Small intestine (tissue), 7 donors: ENCODE measurements around the gene LARGE2. TPM values are rescaled to one million over a fixed set of nuclear protein-coding genes. Genes with fewer than 3 reads are reported as not detected.

Experiments used
- DNase-seq, 2 donors: peaks; one replicate each; pipeline versions ENCODE4 v3.0.0 to v3.0.0-alpha.2; 2013
- FAIRE-seq: peaks from 2 replicates; lab custom pipeline; 2012; peaks lifted over from hg19 to GRCh38; lab: Jason Lieb, UNC
- H3K27ac ChIP-seq, 3 donors: one replicate each; pipeline ENCODE4 v1.5.1; 2013; ENCODE audit warnings: low read length in 2 of 3, mild to moderate bottlenecking in 2 of 3, control low read depth in 1 of 3, inconsistent platforms in 1 of 3, low read depth in 1 of 3, moderate library complexity in 1 of 3
- H3K27me3 ChIP-seq, 3 donors: one replicate each; pipeline ENCODE4 v1.6.1; 2013; ENCODE audit warnings: low read length in 3 of 3, inconsistent platforms in 1 of 3; ENCODE audit not compliant: control insufficient read depth in 3 of 3, insufficient read depth in 3 of 3
- H3K36me3 ChIP-seq, 3 donors: one replicate each; pipeline ENCODE4 v1.6.1; 2013; ENCODE audit warnings: low read length in 3 of 3, inconsistent platforms in 1 of 3, low read depth in 1 of 3, mild to moderate bottlenecking in 1 of 3, moderate library complexity in 1 of 3; ENCODE audit not compliant: control insufficient read depth in 3 of 3, insufficient read depth in 2 of 3
- H3K4me1 ChIP-seq, 3 donors: one replicate each; pipeline ENCODE4 v1.6.1; 2013; ENCODE audit warnings: low read length in 2 of 3, inconsistent platforms in 1 of 3, low read depth in 1 of 3, mild to moderate bottlenecking in 1 of 3, moderate library complexity in 1 of 3; ENCODE audit not compliant: control insufficient read depth in 3 of 3, insufficient read depth in 2 of 3
- H3K4me3 ChIP-seq, 3 donors: one replicate each; pipeline ENCODE4 v1.5.1; 2013; ENCODE audit warnings: low read length in 3 of 3, control low read depth in 1 of 3, inconsistent platforms in 1 of 3, low read depth in 1 of 3, mild to moderate bottlenecking in 1 of 3, moderate library complexity in 1 of 3
- H3K9me3 ChIP-seq, 2 donors: one replicate each; pipeline ENCODE4 v1.6.1; 2013; ENCODE audit warnings: low read depth in 1 of 2, low read length in 1 of 2; ENCODE audit not compliant: control insufficient read depth in 2 of 2, insufficient read depth in 1 of 2
- WGBS, 3 donors: extraction: QIAGEN DNeasy Blood & Tissue Kit; methylation state at CpG; one replicate each; pipeline ENCODE4 v1.1.7; 2013; 5-methylcytosine and 5-hydroxymethylcytosine counted together
- polyA plus RNA-seq, 4 donors: library from polyadenylated mRNA; stranded (reverse) in 3 of 4; unstranded in 1 of 4; fragments of 200-250 nt in 3 of 4; fragments of 120-200 nt in 1 of 4; gene quantifications; one replicate each; pipeline versions ENCODE4 v1.2.1 to v1.2.3, GENCODE V29; 2013
- donor health status: healthy with polysubstance abuse.
- donor health status: control.
- donor health status: control.
- donor health status: Bipolar disorder and iron deficiency.
- donor health status: healthy.

LARGE2 gene
- polyA plus RNA-seq, 4 donors = 0.22 to 10.7 (median 1.9) TPM

DNA sequence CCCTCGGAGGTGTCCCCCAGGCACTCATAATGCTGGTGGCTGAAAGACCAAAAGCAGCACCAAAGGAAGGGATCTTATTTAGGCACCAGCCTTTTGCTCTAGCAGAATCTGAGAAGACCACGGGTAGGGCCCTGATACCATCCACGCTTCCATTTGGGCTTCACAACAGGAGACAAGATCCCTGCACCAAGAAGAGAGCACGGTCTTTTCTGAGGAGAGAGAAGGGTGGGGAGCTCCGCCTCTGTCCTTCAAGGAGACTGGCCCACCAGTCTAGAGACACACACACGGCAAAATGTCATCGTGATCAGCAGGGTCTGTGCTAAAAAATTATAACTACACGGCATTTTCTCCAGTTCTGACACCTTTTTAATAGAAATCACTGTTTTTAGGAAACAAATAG is 9.8 kb downstream of the LARGE2 start:
- Histone ChIP-seq H3K4me3 (no peak overlapping the region), H3K27ac (no peak overlapping the region), H3K9me3 (no peaks in the 10 kb centered on the region), H3K4me1 (peaks cover 0 to 15% (median 0%) of the 10 kb centered on the region in 3 donors), H3K36me3 (peaks cover 6 to 71% (median 6%) of the 10 kb centered on the region in 3 donors), H3K27me3 (no peaks in the 10 kb centered on the region)
- FAIRE-seq (no peak), DNase-seq (no peak)
- 90 to 94% (median 90%) methylated on average over 8 of the region's 8 CpGs for WGBS, 3 donors

DNA sequence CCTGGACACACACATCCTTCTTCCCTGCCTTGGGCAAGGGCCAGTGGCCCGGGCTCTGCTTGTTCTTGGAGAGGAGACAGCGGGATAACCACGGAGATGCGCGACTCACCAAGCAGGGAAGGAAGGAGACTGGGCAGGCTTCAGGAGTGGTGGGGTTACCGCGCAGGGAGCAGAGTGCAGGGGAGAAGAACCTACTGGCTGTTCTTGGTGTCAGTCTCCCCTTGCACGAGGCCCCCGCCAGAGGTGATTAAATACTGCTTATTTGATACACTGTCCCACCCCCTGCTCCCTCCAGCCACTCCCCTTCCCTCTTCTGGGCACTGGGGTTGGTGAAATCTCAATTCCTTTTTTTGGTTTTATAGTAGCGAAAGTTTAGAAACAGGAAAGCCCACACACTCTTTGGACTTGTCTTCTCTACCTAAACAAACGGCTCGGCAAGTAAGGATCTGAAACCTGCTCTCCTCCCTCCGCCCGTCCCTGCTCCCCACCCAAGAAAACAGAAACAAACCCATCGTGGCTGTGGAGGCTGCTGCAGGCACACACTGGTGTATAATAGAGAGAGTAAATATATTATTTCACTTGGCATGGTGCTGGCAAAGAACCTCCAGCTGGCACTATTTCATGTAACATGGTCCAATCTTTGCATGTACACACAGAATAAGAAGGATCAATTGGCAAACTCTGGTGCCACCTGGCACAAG is 10.8 kb downstream of the LARGE2 start:
- no peak for DNase-seq
- no peak overlapping the region for H3K27ac ChIP-seq
- WGBS, 3 donors = 77 to 90% (median 89%) methylated on average over 15 of the region's 15 CpGs
- H3K36me3 ChIP-seq = peaks cover 6 to 70% (median 6%) of the 10 kb centered on the region in 3 donors
- FAIRE-seq = no peak
- H3K4me3 ChIP-seq = no peak overlapping the region
- no peaks in the 10 kb centered on the region for H3K9me3 ChIP-seq
- H3K4me1 ChIP-seq = peaks cover 0 to 15% (median 0%) of the 10 kb centered on the region in 3 donors
- H3K27me3 ChIP-seq = no peaks in the 10 kb centered on the region

GRCh38 chr11:45933846-45934579 is 11.6 kb downstream of the LARGE2 start:
- Histone ChIP-seq H3K27ac (no peak overlapping the region), H3K36me3 (peaks cover 6 to 70% (median 6%) of the 10 kb centered on the region in 3 donors), H3K4me1 (peaks cover 0 to 15% (median 0%) of the 10 kb centered on the region in 3 donors), H3K27me3 (no peaks in the 10 kb centered on the region), H3K9me3 (no peaks in the 10 kb centered on the region), H3K4me3 (no peak overlapping the region)
- FAIRE-seq = no peak
- WGBS, 3 donors = 82 to 85% (median 85%) methylated on average over 21 of the region's 21 CpGs
- DNase-seq = no peak

DNA sequence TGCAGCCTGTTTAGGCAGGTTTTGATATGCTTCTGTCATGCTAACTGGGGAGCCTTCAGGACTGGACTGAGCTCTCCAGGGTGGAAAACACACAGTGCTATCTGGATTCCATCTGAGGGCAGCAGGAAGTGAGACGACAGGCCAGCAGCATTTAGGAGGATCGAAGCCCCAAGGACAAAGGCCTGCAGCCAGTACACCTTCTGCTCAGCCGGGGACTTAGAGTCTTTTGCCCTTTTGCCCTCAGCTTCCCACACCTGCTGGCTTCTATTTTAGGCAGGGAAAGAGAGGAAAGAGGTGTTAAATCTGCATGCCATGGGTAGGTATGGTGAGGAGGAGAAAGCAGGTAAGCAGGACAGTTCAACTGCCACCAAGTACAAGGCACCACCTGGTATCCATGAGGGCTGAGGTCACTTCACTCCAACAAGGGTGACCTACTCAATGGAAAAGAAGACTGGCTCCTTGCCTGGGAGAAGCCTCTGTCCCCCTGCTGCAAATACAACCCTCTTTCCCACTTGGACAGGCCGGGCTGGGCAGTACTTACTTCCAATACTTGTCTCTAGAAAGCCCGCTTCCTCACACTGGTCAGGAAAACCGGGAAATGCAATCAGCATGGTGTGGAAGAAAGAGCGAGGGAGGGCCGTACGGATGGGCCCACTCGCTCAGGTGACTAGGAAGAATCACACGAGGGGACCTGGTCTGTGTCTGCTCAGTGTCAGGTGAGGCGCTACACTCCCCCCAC is 12.3 kb downstream of the LARGE2 start:
- Histone ChIP-seq H3K4me3 (no peak overlapping the region), H3K36me3 (peaks cover 6 to 68% (median 6%) of the 10 kb centered on the region in 3 donors), H3K9me3 (no peaks in the 10 kb centered on the region), H3K27me3 (no peaks in the 10 kb centered on the region), H3K27ac (no peak overlapping the region), H3K4me1 (peaks cover 0 to 13% (median 0%) of the 10 kb centered on the region in 3 donors)
- 75 to 80% (median 78%) methylated on average over 12 of the region's 12 CpGs for WGBS, 3 donors
- DNase-seq = peak in 1 of 2 donors; percentile 24
- FAIRE-seq = no peak

DNA sequence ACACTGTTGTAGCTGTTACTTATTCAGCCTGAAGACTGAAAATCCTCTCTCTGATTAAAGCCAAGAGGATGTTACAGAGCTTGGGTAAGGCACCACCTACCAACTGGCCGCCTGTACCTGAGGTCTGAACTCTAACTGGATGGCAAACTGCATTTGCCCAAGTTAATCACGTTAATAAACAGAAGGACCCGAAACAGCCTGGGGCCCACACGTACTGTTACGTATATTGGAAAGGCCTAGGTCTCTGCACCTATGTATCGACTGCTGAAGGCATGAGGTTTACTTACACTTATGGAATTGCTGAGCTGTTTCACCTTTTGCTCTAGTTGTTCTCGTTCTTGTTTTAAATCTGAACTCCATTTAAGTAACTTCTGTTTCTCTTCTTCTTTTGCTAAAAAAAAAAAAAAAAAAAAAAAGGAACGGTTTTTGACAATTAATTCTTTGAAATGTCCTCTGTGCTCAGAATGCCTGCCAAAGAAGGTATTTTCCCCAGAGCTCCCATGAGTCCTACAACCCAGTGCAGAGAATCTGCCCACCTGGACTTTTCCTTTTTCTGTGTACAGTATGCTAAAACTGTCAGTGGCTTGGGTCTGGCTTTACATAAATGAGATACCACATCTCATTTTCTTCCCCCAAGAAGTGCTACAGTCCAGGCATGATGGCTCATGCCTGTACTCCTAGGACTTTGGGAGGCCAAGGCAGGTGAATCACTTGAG is 13.1 kb downstream of the LARGE2 start:
- peaks cover 0 to 6% (median 0%) of the 10 kb centered on the region in 3 donors for H3K4me1 ChIP-seq
- H3K9me3 ChIP-seq = no peaks in the 10 kb centered on the region
- no peak overlapping the region for H3K27ac ChIP-seq
- peaks cover 6 to 61% (median 6%) of the 10 kb centered on the region in 3 donors for H3K36me3 ChIP-seq
- no peak for FAIRE-seq
- DNase-seq = no peak
- no peaks in the 10 kb centered on the region for H3K27me3 ChIP-seq
- H3K4me3 ChIP-seq = no peak overlapping the region
- 85 to 91% (median 90%) methylated on average over 8 of the region's 8 CpGs for WGBS, 3 donors

DNA sequence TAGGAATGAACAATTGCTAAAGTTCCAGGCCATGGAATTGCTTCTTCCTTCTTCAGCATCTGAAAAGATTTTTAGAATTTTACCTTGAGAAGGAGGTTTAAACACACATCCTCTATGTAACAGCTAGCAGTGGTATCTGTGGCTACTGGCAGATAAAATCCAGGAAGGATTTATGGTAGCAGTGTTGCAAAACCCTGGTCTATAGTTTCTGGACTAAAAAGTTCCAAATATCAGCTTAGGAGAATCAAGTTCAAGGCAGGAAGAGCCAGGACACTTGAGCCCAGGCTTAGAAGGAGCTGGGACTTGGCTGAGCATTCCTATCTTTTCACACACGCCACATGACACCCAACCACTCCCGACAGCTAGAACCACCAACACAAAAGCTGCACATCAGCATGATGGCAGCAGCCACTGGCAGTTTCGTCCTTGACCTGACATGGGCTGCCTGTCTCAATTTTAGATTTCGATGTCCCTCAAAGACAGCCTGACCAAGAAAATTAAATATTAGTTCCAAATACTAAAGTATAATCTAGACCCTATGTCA is 14.1 kb downstream of the LARGE2 start:
- H3K27me3 ChIP-seq = no peaks in the 10 kb centered on the region
- FAIRE-seq (no peak), DNase-seq (no peak)
- H3K9me3 ChIP-seq = no peaks in the 10 kb centered on the region
- H3K27ac ChIP-seq = no peak overlapping the region
- WGBS, 3 donors = 95 to 96% (median 96%) methylated on average over 4 of the region's 4 CpGs
- H3K4me3 ChIP-seq = no peak overlapping the region
- peaks cover 6 to 52% (median 6%) of the 10 kb centered on the region in 3 donors for H3K36me3 ChIP-seq
- no peaks in the 10 kb centered on the region for H3K4me1 ChIP-seq

DNA sequence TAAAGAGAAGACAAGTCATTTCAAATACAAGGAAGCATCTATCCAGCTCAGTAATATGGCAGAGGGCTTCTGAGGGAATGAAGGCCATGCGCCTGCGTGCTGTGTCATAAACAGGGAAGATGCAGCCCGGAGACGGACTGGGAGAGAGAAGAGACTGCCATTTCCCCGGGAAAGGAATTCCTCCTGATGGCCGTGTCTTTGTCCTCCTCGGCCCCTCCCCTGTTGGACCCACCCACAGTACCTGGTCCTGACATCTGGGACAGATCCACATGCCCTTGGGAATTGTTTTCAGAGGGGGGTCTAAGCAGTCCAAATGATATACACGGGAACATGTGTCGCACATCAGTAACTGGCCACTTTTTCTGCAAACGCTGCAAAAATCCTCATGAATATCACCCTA is 15.5 kb downstream of the LARGE2 start:
- WGBS, 3 donors = 94 to 96% (median 96%) methylated on average over 10 of the region's 10 CpGs

More for the DNA sequence above, 15.5 kb downstream of the LARGE2 start:
- Histone ChIP-seq H3K27ac (no peak overlapping the region), H3K36me3 (peaks cover 6 to 43% (median 6%) of the 10 kb centered on the region in 3 donors), H3K4me1 (no peaks in the 10 kb centered on the region), H3K4me3 (no peak overlapping the region), H3K27me3 (no peaks in the 10 kb centered on the region), H3K9me3 (no peaks in the 10 kb centered on the region)
- DNase-seq (no peak), FAIRE-seq (no peak)
